Endothelial cell of umbilical vein (primary cell): ENCODE measurements around the gene MYORG. TPM values are rescaled to one million over a fixed set of nuclear protein-coding genes. Genes with fewer than 3 reads are reported as not detected.

Experiments
- BruUV-seq: library from RNA; stranded (reverse); fragments of 400-500 nt; replicated peaks from 2 replicates; lab custom pipeline; 2021; lab: Mats Ljungman, UMichigan
- CTCF ChIA-PET: fragments of 300-600, 350-600 bp; sonication (Branson Sonifier 250); formaldehyde crosslinking; loops from one replicate; lab custom pipeline; 2021; ENCODE audit warnings: antibody characterized with exemption, inconsistent platforms; lab: Charles Lee
- POLR2A ChIA-PET: fragments of 300-600, 350-600 bp; sonication (Branson Sonifier 250); formaldehyde crosslinking; loops from one replicate; lab custom pipeline; 2021; ENCODE audit warnings: antibody characterized with exemption, inconsistent platforms; lab: Charles Lee
- DNase-seq: peaks from one replicate; pipeline ENCODE4 v3.0.0-alpha.2; 2011; ENCODE audit warnings: low read depth, low spot score
- FAIRE-seq: peaks from 2 replicates; lab custom pipeline; 2011; peaks lifted over from hg19 to GRCh38; lab: Jason Lieb, UNC
- H2AFZ ChIP-seq: 2 replicates; pipeline ENCODE4 v1.6.0; 2012; ENCODE audit warnings: low read depth, low read length, control low read depth, inconsistent platforms
- H3K27ac ChIP-seq: 2 replicates; pipeline ENCODE4 v1.5.1; 2011; ENCODE audit warnings: low read depth, mild to moderate bottlenecking, control low read depth, low read length, moderate library complexity; ENCODE audit not compliant: insufficient read depth
- H3K27me3 ChIP-seq, 2 experiments: 2 replicates each; pipeline versions ENCODE4 v1.6.0 to v1.6.1; 2011; ENCODE audit warnings: low read length in 2 of 2, mixed read lengths in 1 of 2; ENCODE audit not compliant: control insufficient read depth in 2 of 2, insufficient read depth in 2 of 2
- H3K36me3 ChIP-seq, 2 experiments: 2 replicates in 1 of 2; 3 replicates in 1 of 2; pipeline ENCODE4 v1.5.1; 2011; ENCODE audit warnings: low read length in 2 of 2, mild to moderate bottlenecking in 1 of 2, moderate library complexity in 1 of 2; ENCODE audit not compliant: control insufficient read depth in 2 of 2, insufficient read depth in 2 of 2; ENCODE audit errors: extremely low read depth in 1 of 2
- H3K4me1 ChIP-seq: 3 replicates; pipeline ENCODE4 v1.5.1; 2011; ENCODE audit warnings: mild to moderate bottlenecking, low read length; ENCODE audit not compliant: control insufficient read depth, insufficient read depth; ENCODE audit errors: extremely low read depth
- H3K4me2 ChIP-seq: 2 replicates; pipeline ENCODE4 v1.6.1; 2011; ENCODE audit warnings: low read length, control low read depth, mixed read lengths; ENCODE audit not compliant: insufficient read depth
- H3K4me3 ChIP-seq, 3 experiments: fragments of 200-600 bp in 1 of 3; sonication (generic), shearing (Covaris generic) in 1 of 3; replicated peaks in 1 of 3; 2 replicates each; pipeline ENCODE4 v1.5.1; 2011 to 2016; ENCODE audit warnings: control low read depth in 3 of 3, low read length in 3 of 3, mild to moderate bottlenecking in 2 of 3, inconsistent platforms in 1 of 3, low read depth in 1 of 3, moderate library complexity in 1 of 3; ENCODE audit not compliant: insufficient read depth in 1 of 3
- H3K79me2 ChIP-seq: 2 replicates; pipeline ENCODE4 v1.6.0; 2012; ENCODE audit warnings: low read length, inconsistent platforms; ENCODE audit not compliant: control insufficient read depth, insufficient read depth
- H3K9ac ChIP-seq: replicated peaks from 2 replicates; pipeline ENCODE3; 2011; ENCODE audit warnings: low read length, control low read depth; ENCODE audit not compliant: insufficient read depth; ENCODE audit errors: extremely low read depth
- H3K9me1 ChIP-seq: replicated peaks from 3 replicates; pipeline ENCODE4 v1.6.0; 2011; ENCODE audit warnings: mild to moderate bottlenecking, low read length; ENCODE audit not compliant: control insufficient read depth, insufficient read depth; ENCODE audit errors: extremely low read depth
- H3K9me3 ChIP-seq: replicated peaks from 2 replicates; pipeline ENCODE4 v1.5.1; 2012; ENCODE audit warnings: low read length, inconsistent platforms; ENCODE audit not compliant: control insufficient read depth, insufficient read depth
- H4K20me1 ChIP-seq: replicated peaks from 2 replicates; pipeline ENCODE3; 2011; ENCODE audit warnings: mild to moderate bottlenecking, low read length; ENCODE audit not compliant: control insufficient read depth, insufficient read depth; ENCODE audit errors: extremely low read depth
- CTCF ChIP-seq, 2 donors: IDR thresholded peaks; 1 replicate in 1 of 2; 2 replicates in 1 of 2; pipeline ENCODE4 v1.5.1; 2011; ENCODE audit warnings: low read length in 2 of 2, mild to moderate bottlenecking in 2 of 2, moderate library complexity in 2 of 2, control low read depth in 1 of 2, inconsistent platforms in 1 of 2, low read depth in 1 of 2; ENCODE audit not compliant: insufficient read depth in 1 of 2; ENCODE audit errors: extremely low read depth in 1 of 2
- EZH2 ChIP-seq: IDR thresholded peaks from 2 replicates; pipeline ENCODE4 v1.6.1; 2012; ENCODE audit warnings: borderline replicate concordance, low read depth, mild to moderate bottlenecking, moderate library complexity, low read length, inconsistent platforms; ENCODE audit not compliant: severe bottlenecking
- FOS ChIP-seq: IDR thresholded peaks from 2 replicates; pipeline ENCODE4 v1.6.1; 2011; ENCODE audit warnings: mild to moderate bottlenecking, low read length, moderate library complexity, borderline replicate concordance; ENCODE audit not compliant: insufficient read depth
- GATA2 ChIP-seq: IDR thresholded peaks from 2 replicates; pipeline ENCODE4 v1.7.0; 2011; ENCODE audit warnings: low read depth, mild to moderate bottlenecking, moderate library complexity, mixed read lengths, low read length; ENCODE audit not compliant: insufficient read length, insufficient read depth
- JUN ChIP-seq: IDR thresholded peaks from 2 replicates; pipeline ENCODE4 v1.6.1; 2011; ENCODE audit warnings: borderline replicate concordance, low read depth; ENCODE audit not compliant: insufficient read length, insufficient read depth
- MAX ChIP-seq: IDR thresholded peaks from 2 replicates; pipeline ENCODE4 v1.6.1; 2011; ENCODE audit not compliant: insufficient read depth, insufficient read length
- MYC ChIP-seq: IDR thresholded peaks from one replicate; pipeline ENCODE4 v1.6.1; 2011; ENCODE audit warnings: mild to moderate bottlenecking, low read depth, low read length
- POLR2A ChIP-seq: IDR thresholded peaks from 2 replicates; pipeline ENCODE4 v1.6.1; 2012; ENCODE audit warnings: low read depth, mild to moderate bottlenecking, control low read depth, low read length
- POLR2AphosphoS5 ChIP-seq: IDR thresholded peaks from 2 replicates; pipeline ENCODE4 v1.6.1; 2012; ENCODE audit warnings: low read depth, mild to moderate bottlenecking, control low read depth, low read length, moderate library complexity; ENCODE audit not compliant: insufficient read depth
- dilution Hi-C: fragments of 300-500 bp; cut with MboI; formaldehyde crosslinking; loops from one replicate; pipeline ENCODE4 v1.15.0; 2019; ENCODE audit warnings: low sequenced_read_pairs; ENCODE audit not compliant: extremely low pct_ligation_motif_present
- intact Hi-C: fragments of 100-400 bp; cut with micrococcal nuclease; formaldehyde crosslinking; loops from one replicate; pipeline ENCODE4 v1.10.0; 2022
- polyA plus RNA-seq, 4 experiments: library from polyadenylated mRNA; depleted of rRNA in 3 of 4; stranded (reverse) in 3 of 4; unstranded in 1 of 4; fragments of >200 nt; gene quantifications; 2 replicates each; pipeline versions ENCODE4 v1.2.1 to v1.2.3, GENCODE V29; 2011 to 2012; ENCODE audit warnings: missing spikeins in 1 of 4
- total RNA-seq: library from RNA; stranded (reverse); gene quantifications from 2 replicates; pipeline ENCODE4 v1.2.3, GENCODE V29; 2021

MYORG gene
- total and polyA plus RNA-seq, 2 donors (not counting 3 experiments of a cell fraction or from before 2014, with no cell fraction given): 2.8 to 7.0 TPM

DNA sequence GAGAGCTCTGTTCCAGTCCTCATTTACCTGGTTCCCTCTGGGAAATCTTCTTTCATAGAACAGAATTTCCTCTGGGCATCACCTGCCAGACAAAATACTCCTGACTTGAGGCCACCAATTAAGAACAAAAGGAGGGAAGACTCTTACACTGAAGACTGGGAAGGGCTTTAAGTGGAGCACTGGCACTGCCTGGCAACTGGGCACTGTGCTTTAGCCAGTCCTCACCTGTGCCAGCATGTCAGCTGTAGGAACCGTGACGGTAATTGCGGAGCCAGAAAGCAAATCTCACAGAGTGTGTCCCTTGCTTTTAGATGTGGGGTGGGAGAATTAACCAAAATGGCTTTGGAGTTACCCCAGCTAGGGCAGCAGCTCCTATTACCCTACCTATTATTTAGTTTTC lies 41.0 kb upstream of the MYORG start:
- Histone ChIP-seq H3K27me3 (no peaks in the 10 kb centered on the region), H3K9me3 (no peaks in the 10 kb centered on the region), H3K4me2 (no peak overlapping the region), H3K4me1 (peaks cover 11% of the 10 kb centered on the region), H3K4me3 (no peak overlapping the region), H2AFZ (no peak overlapping the region), H4K20me1 (no peaks in the 10 kb centered on the region), H3K27ac (no peak overlapping the region), H3K36me3 (no peaks in the 10 kb centered on the region), H3K79me2 (no peaks in the 10 kb centered on the region), H3K9me1 (no peaks in the 10 kb centered on the region), H3K9ac (no peak overlapping the region)
- POLR2A ChIA-PET: no interaction called here
- intact Hi-C loops: no loop called here
- CTCF ChIA-PET: interaction anchor here (0.6 to 2.2 kb wide), 3 partner anchors 14 to 173 kb away, joined by 3 to 16 read pairs (median 5); no protein-coding TSS in a partner anchor
- DNase-seq (no peak), FAIRE-seq (no peak)
- no TSS peak for BruUV-seq
- dilution Hi-C loops: loop anchor here (25.0 kb wide), 1 partner anchor 95 kb away; the partner anchor contains the start of gene ENHO
- TF ChIP-seq MAX (no peak), FOS (no peak), EZH2 (no peak)

DNA sequence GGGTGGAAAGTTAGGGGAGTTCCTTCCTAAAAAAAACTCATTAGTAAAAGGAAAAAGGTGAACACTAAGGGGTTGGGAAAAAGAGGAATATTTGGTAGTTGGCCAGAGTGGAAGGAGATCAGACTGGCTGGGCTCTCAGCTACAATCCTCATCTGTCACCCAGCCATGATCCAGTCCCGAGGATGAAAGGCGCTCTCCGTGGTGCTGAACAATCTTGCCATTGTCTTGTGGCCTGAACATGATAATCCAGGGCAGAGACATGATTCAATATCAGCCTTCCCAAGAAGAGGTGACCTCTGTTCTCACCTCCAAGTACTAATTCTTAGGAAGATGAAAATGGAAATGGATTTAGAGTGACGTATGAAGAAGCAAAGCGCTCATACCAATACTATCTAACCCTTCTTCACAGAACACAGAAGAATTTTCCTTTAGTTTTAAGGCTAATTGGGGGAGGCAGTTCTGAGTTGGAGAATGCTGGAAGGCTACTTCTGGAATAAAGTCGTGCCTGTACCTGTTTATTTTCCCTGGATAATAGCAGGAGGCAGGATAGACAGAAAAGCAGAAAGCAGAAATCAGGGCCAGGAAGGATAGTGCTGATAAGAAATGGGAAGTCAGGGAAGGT lies 36.6 kb upstream of the MYORG start:
- H3K79me2 ChIP-seq: no peaks in the 10 kb centered on the region
- no peak overlapping the region for H2AFZ ChIP-seq
- TF ChIP-seq GATA2: no peak
- no peak for TF ChIP-seq CTCF (IDR thresholded peaks at IDR 0.05; ENCODE audit: extremely low read depth in 1 of 2, insufficient read depth in 1 of 2, low read depth in 1 of 2, low read length in 2 of 2)
- no peak for TF ChIP-seq MAX
- TF ChIP-seq MYC: no peak
- no peak for TF ChIP-seq POLR2AphosphoS5
- TF ChIP-seq POLR2A: no peak
- no peak for TF ChIP-seq EZH2
- no peak for TF ChIP-seq JUN
- TF ChIP-seq FOS: no peak
- DNase-seq (peak; percentile 42), FAIRE-seq (peak; percentile 86)
- no peaks in the 10 kb centered on the region for H3K9me1 ChIP-seq
- no peak overlapping the region for H3K4me2 ChIP-seq
- ChIA-PET CTCF (interaction anchor here (1.4 to 4.1 kb wide), 3 partner anchors 9 to 15 kb away, joined by 3 to 26 read pairs (median 4); no protein-coding TSS in a partner anchor), POLR2A (no interaction called here)
- peaks cover 5% of the 10 kb centered on the region for H4K20me1 ChIP-seq
- H3K4me1 ChIP-seq: no peaks in the 10 kb centered on the region
- no TSS peak for BruUV-seq
- H3K36me3 ChIP-seq: no peaks in the 10 kb centered on the region
- H3K27ac ChIP-seq: no peak overlapping the region
- dilution Hi-C loops (loop anchor here (25.0 kb wide), 1 partner anchor 99 kb away; the partner anchor contains the start of gene ENHO), intact Hi-C loops (loop anchor here (1.0 kb wide), 1 partner anchor 17 kb away; no protein-coding TSS in a partner anchor)
- H3K27me3 ChIP-seq: no peaks in the 10 kb centered on the region
- no peak overlapping the region for H3K4me3 ChIP-seq
- H3K9me3 ChIP-seq: no peaks in the 10 kb centered on the region
- no peak overlapping the region for H3K9ac ChIP-seq
